ENCODE measurements around the gene DHRSX. TPM values are rescaled to one million over a fixed set of nuclear protein-coding genes. Genes with fewer than 3 reads are reported as not detected.
"Not testable (repeated sequence)": the region's sequence is repeated elsewhere in the genome, so short reads cannot be mapped to it uniquely, and the experiment has no call there.

DHRSX gene
- total RNA-seq, 1 donor = 24.0 TPM

GRCh38 chrX:2369206-2369605 is 131.6 kb downstream of the DHRSX start:
- no peak for DNase-seq (ENCODE audit: low read depth in 2 of 3, low spot score in 2 of 3)

- no peak for DNase-seq (ENCODE audit: low read depth in 2 of 3, low spot score in 2 of 3)
Observed at GRCh38 chrX:2360731-2361130, 140.0 kb downstream of the DHRSX start.

- DNase-seq (ENCODE audit: low read depth in 2 of 3, low spot score in 2 of 3) = not testable (repeated sequence)
Observed at GRCh38 chrX:2359522-2359921, 141.3 kb downstream of the DHRSX start.

GRCh38 chrX:2351999-2352995 is 148.5 kb downstream of the DHRSX start:
- no peak for DNase-seq (ENCODE audit: low read depth in 2 of 3, low spot score in 2 of 3)

GRCh38 chrX:2351321-2351720 is 149.5 kb downstream of the DHRSX start:
- no peak for DNase-seq (ENCODE audit: low read depth in 2 of 3, low spot score in 2 of 3)

- not testable (repeated sequence) for DNase-seq (ENCODE audit: low read depth in 2 of 3, low spot score in 2 of 3)
Observed at GRCh38 chrX:2350703-2351102, 150.1 kb downstream of the DHRSX start.

- not testable (repeated sequence) for DNase-seq (ENCODE audit: low read depth in 2 of 3, low spot score in 2 of 3)
Observed at GRCh38 chrX:2350036-2350435, 150.7 kb downstream of the DHRSX start.

- no peak for DNase-seq (ENCODE audit: low read depth in 2 of 3, low spot score in 2 of 3)
Observed at GRCh38 chrX:2348211-2348610, 152.6 kb downstream of the DHRSX start.

- no peak for DNase-seq (ENCODE audit: low read depth in 2 of 3, low spot score in 2 of 3)
Observed at GRCh38 chrX:2346158-2346557, 154.6 kb downstream of the DHRSX start.

- no peak for DNase-seq (ENCODE audit: low read depth in 2 of 3, low spot score in 2 of 3)
Observed at GRCh38 chrX:2345562-2345961, 155.2 kb downstream of the DHRSX start.

GRCh38 chrX:2343413-2343812 is 157.4 kb downstream of the DHRSX start:
- no peak for DNase-seq (ENCODE audit: low read depth in 2 of 3, low spot score in 2 of 3)

- no peak for DNase-seq (ENCODE audit: low read depth in 2 of 3, low spot score in 2 of 3)
Observed at GRCh38 chrX:2342874-2343273, 157.9 kb downstream of the DHRSX start.

GRCh38 chrX:2342281-2342688 is 158.5 kb downstream of the DHRSX start:
- no peak for DNase-seq (ENCODE audit: low read depth in 2 of 3, low spot score in 2 of 3)

- DNase-seq (ENCODE audit: low read depth in 2 of 3, low spot score in 2 of 3) = no peak
Observed at GRCh38 chrX:2340991-2341390, 159.8 kb downstream of the DHRSX start.

- no peak for DNase-seq (ENCODE audit: low read depth in 2 of 3, low spot score in 2 of 3)
Observed at GRCh38 chrX:2336181-2336580, 164.6 kb downstream of the DHRSX start.

GRCh38 chrX:2334237-2334636 is 166.5 kb downstream of the DHRSX start:
- DNase-seq (ENCODE audit: low read depth in 2 of 3, low spot score in 2 of 3) = no peak

- DNase-seq (ENCODE audit: low read depth in 2 of 3, low spot score in 2 of 3) = no peak
Observed at GRCh38 chrX:2332252-2332651, 168.5 kb downstream of the DHRSX start.

- DNase-seq (ENCODE audit: low read depth in 2 of 3, low spot score in 2 of 3) = peak in 1 of 3 donors; percentile 3
Observed at GRCh38 chrX:2330910-2331309, 169.9 kb downstream of the DHRSX start.

- no peak for DNase-seq (ENCODE audit: low read depth in 2 of 3, low spot score in 2 of 3)
Observed at GRCh38 chrX:2330487-2330886, 170.3 kb downstream of the DHRSX start.

GRCh38 chrX:2327423-2327822 is 173.4 kb downstream of the DHRSX start:
- DNase-seq (ENCODE audit: low read depth in 2 of 3, low spot score in 2 of 3) = no peak

GRCh38 chrX:2325076-2325784 is 175.5 kb downstream of the DHRSX start:
- peak in 2 of 3 donors; percentile 34 to 69 for DNase-seq (ENCODE audit: low read depth in 2 of 3, low spot score in 2 of 3)

- DNase-seq (ENCODE audit: low read depth in 2 of 3, low spot score in 2 of 3) = no peak
Observed at GRCh38 chrX:2324151-2324550, 176.6 kb downstream of the DHRSX start.

Data from hematopoietic multipotent progenitor cell (in vitro differentiated cells).